Measurements from ENCODE around the gene NHEJ1.

DNA sequence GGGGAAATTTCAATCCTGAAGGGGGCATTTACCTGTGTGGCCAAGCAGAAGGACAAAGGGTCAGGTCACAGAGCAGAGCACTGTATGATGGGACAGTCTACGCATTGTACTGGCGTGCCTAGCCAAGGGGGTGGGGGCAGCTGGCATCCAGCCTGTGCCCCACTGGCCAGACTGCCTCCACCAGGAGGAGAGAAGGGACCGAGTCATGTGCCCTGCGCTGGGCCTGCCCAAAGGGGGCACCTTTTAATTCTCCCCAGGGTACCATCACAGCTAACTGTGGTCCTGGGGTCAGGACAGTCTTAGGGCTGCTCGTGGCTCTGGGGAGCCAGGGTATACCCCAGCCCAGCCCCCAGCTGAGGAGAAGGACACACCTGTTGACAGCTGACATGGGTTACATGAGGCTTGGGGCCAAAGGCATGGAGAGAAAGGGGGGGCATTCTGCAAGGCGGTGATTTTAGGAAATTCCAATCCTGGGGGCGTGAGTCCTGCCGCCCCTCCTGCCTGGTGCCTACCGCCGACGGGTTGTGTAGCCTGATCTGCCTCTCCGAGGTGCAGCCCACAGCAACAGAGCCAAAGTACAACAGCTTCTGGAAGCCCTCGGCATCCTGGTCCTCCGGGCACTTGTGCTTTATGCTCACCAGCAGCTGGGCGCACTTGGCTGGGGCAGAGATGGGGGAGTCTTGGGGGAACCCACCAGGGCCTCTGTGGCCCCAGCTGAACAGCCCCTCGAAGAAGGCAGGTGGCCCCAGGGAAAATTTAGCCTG lies 130.3 kb downstream of the NHEJ1 start:
- TF ChIP-seq, protein P1, sequence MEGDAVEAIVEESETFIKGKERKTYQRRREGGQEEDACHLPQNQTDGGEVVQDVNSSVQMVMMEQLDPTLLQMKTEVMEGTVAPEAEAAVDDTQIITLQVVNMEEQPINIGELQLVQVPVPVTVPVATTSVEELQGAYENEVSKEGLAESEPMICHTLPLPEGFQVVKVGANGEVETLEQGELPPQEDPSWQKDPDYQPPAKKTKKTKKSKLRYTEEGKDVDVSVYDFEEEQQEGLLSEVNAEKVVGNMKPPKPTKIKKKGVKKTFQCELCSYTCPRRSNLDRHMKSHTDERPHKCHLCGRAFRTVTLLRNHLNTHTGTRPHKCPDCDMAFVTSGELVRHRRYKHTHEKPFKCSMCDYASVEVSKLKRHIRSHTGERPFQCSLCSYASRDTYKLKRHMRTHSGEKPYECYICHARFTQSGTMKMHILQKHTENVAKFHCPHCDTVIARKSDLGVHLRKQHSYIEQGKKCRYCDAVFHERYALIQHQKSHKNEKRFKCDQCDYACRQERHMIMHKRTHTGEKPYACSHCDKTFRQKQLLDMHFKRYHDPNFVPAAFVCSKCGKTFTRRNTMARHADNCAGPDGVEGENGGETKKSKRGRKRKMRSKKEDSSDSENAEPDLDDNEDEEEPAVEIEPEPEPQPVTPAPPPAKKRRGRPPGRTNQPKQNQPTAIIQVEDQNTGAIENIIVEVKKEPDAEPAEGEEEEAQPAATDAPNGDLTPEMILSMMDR (IDR thresholded peaks at IDR 0.05; ENCODE audit: low read depth, low read length, poor library complexity, severe bottlenecking): no peak
- no peak for TF ChIP-seq EZH2phosphoT487 (IDR thresholded peaks at IDR 0.05; ENCODE audit: borderline replicate concordance, low read length)

All from DOHH2 (cell line).